Dedifferentiated amniotic fluid mesenchymal stem cell (primary cell): Measurements from ENCODE around the gene ATP10A.
"Not testable (repeated sequence)": the region's sequence is repeated elsewhere in the genome, so short reads cannot be mapped to it uniquely, and the experiment has no call there.

ENCODE experiments used
- DNase-seq: peaks from one replicate; pipeline ENCODE4 v3.0.0-alpha.2; 2016; ENCODE audit errors: extremely low spot score

Gene ATP10A

GRCh38 chr15:25774871-25775270, 88.3 kb downstream of the ATP10A start:
- no peak for DNase-seq

DNA sequence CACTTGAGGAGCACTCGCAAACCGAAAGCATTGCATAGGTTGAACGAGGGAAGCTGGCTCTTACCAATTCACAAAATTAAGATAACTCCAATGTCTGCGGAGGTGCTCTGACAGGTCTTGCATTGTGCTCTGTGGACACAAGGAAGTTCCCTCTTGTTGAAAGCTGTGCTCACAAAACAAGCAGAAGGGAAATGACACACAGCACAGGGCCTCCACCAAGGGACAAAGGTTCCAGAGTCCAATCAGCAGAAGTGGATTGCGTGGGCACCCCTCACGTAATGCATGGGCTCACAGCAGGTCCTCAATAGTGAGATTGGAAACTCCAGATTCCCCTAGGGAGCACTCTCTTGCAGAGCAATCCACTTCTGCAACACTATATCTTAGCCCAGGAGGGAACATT, 89.9 kb downstream of the ATP10A start:
- no peak for DNase-seq

GRCh38 chr15:25772500-25772899, 90.6 kb downstream of the ATP10A start:
- DNase-seq, result no peak

- not testable (repeated sequence) for DNase-seq
These were observed 91.4 kb downstream of the ATP10A start for GRCh38 chr15:25771736-25772135.

- DNase-seq, result no peak
These were observed 91.8 kb downstream of the ATP10A start for GRCh38 chr15:25771338-25771706.

- DNase-seq, result no peak
These were observed 92.3 kb downstream of the ATP10A start for GRCh38 chr15:25770618-25771337.

- DNase-seq, result no peak
These were observed 93.1 kb downstream of the ATP10A start for GRCh38 chr15:25770031-25770430.

DNA sequence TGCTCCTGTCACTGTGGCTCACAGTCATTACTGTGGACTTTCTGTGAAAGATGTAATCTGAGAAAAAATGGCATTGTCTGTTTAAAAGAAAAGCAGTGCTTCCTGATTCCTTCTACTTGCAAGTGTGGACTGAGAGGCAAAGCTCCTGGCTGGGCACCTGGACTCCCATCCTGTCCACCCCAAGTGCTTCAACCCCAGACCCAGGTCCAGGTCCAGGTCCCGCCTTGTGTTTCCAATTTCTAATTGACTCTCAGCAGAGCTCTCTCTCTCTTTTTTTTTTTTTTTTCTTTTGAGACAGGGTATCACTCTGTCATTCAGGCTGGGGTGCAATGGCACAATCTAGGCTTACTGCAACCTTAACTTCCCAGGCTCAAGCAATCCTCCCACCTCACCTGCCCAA, 94.9 kb downstream of the ATP10A start:
- no peak for DNase-seq

DNA sequence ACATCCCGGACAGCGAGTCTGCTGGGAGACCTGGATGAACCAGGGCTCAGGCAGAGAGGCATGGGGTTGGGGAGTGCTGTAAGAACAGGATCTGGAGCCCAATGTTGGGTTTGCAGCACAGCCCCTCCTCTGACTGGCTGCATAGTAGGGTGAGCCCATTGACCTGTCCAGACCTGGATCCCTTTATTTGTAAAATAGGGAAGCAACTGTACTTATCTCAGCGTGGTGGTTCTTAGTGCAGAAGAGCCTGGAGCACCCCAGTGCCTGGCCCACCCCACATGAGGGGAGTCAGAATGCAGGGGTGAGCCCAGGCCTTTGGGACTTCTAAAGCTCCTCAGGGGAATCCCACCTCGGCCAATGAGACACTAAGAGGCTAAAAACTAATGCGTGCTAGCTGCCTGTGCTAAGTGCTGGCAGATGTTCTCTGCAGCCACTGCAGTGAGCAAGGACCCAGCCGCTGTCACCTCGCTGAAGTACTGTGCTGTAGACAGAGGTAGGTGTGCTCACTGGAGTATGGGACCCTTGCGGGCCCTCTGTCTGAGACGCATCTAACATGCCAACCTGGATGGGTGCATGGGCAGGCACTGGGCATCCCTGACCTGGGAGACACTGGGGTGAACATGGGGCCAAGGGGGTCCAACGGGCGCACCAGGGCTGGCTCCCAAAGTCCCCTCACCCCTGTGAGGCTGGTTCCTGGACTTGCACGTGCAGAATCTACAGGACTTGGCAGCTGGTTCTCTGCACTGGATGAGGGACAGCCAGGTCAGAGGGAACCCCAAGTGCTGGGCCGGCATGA, 95.6 kb downstream of the ATP10A start:
- DNase-seq, result no peak

- DNase-seq, result no peak
These were observed 96.7 kb downstream of the ATP10A start for GRCh38 chr15:25766417-25766816.

DNA sequence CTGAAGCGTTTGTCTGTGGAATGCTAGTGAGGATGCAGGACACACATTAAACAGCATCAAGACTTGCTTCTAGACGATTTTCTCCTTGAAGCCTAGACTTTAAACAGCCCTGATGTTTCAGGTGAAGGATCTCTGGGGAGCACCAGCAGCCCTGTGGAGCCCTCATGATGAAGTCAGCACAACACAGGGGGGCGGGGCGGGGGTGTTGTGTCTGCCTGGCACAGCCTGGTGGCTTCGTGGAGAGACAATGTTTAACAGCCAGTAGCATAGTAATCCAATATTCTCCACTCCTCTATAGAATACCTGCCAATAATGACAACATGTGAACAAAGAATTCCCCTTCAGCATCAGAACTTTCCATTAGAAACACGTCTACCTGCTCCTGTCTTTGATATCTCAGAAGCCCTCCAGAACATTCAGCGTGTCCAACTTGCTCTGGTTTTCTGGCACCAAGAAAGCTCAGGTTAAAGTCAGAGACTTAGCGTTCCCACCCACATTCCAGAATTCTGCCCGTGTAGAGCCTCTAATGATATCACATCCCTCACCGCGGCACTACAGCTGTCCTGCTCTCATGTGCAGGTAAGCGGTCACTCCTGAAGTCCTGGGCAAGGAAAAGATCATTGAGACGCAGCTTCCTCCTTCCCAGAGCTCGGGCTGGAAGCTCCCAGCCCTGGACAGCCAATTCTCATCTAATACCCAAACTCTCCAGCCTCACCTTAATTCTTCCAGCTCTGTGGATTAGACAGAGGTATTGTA, 98.0 kb downstream of the ATP10A start:
- no peak for DNase-seq

DNA sequence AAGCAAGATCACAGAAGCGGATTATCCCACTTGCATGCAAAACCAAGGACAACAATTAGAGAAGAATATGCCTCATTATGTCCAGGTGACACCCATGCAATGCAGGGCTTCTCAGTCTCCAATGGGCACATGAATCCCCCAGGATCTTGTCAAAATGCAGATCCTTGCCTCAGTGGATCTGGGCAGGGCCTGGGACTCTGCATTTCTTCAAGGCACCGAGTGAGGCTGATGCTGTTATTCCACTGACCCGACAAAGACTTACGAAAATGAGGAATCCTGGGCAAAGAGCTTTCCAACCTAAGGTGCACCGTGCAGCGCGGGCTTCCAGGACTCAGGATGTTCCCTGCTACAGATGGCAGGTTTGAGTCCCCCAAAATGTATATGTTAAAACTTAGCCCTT, 99.2 kb downstream of the ATP10A start:
- no peak for DNase-seq

DNA sequence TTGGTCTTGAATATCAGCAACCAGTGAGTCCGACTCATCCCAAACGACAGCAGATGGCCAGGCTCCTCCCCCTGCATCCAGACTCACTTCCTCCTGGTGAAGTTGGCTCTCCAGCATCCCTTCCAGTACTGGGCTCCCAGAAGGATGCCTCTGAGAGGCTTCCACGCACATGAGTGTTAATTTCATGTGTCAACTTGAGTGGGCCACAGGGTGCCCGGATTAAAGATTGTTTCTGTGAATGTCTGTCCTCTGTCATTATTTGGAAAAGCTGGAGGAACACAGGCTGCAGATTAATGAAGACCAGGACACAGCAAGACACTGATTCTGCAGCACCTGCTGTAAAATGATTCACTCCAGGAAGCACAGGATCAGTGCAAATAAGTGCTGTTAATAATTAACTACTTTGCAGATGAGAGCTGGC, 99.8 kb downstream of the ATP10A start:
- no peak for DNase-seq

- no peak for DNase-seq
These were observed 101.0 kb downstream of the ATP10A start for GRCh38 chr15:25761971-25762662.

DNA sequence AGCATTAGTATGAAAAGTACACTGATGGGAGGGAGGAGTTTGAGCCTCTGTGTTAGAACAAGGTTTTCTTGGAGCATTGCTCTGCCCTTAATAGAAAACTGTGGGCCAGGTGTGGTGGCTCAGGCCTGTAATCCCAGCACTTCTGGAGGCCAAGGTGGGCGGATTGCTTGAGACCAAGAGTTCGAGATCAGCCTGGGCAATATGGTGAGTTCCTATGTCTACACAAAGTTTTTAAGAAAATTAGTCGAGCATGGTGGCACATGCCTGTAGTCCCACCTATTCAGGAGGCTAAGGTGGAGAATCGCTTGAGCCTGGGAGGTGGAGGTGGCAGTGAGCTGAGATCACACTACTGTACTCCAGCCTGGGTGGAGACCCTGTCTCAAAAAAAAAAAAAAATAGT, 103.7 kb downstream of the ATP10A start:
- no peak for DNase-seq

DNA sequence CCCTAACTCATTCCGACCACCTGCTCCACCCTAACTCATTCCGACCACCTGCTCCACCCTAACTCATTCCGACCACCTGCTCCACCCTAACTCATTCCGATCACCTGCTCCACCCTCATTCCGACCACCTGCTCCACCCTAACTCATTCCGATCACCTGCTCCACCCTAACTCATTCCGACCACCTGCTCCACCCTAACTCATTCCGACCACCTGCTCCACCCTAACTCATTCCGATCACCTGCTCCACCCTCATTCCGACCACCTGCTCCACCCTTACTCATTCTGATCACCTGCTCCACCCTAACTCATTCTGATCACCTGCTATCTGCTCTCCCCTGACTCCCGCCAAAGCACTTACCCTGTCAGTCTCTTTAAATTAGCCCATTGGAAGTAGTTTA, 104.5 kb downstream of the ATP10A start:
- DNase-seq, result not testable (repeated sequence)

DNA sequence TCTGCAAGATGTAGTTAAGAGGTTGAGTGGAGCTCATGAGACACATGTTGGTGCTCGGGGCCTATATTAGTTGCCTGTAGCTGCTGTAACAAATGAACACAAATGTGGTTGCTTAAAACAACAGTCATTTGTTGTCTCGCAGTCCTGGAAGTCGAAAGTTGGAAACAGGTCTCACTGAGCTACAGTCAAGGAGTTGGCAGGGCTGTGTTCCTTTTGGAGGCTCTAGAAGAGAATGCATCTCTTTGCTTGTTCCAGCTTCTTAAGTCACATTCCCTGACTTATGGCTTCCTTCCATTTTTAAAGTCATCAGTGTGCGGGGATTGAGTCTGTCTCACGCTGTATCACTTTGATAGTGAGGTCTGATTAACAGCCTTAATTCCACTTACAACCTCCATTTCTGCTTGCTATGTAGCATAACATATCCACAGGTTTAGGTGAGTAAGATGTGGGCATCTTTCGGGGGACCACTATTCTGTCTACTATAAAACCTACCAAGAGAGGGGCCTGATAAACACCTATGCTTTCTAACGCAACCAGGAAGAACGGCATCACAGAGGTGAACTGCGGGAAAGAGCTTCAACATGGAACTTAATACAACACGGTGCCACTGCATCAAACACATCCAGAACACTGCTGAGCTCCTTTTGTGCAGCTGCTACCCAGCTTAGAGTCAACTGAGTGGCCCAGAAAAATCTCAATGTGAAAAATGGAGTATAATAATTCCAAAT, 119.4 kb downstream of the ATP10A start:
- no peak for DNase-seq

DNA sequence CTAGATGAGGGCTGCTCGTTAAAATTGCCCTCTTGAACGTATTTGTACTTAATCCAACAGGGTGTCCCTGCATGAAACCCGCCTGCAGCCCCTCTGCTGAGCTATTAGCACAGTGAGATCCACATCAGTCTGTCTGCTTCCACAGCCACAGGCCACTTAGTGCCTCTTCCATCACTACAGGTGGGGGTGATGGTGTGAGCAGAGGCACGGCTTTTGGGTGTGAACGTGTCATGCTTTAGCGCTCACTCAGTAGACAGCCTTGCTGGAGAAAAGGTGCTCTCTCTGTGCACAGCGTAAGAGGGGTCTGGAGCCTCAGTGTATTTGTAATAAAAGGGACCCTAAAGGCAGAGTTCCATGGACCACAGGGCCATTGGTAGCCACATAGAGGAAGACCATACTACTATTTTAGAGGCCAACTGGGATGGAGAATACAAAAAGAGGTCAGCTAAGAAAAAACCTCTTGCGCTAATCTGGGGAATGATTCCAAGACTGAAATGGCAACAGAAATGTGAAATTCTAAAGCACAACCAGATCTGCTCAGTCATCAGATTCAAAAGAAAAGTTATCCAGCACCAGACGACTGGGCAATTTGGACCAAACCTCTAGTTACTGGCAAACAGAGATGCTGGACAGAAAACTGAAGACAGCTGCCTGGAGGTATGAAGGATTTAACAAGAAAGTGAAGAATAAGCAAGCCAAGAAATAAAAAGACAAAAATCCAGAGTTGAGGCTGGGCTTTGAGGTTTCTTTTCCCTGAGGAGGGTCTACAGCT, 120.2 kb downstream of the ATP10A start:
- no peak for DNase-seq

DNA sequence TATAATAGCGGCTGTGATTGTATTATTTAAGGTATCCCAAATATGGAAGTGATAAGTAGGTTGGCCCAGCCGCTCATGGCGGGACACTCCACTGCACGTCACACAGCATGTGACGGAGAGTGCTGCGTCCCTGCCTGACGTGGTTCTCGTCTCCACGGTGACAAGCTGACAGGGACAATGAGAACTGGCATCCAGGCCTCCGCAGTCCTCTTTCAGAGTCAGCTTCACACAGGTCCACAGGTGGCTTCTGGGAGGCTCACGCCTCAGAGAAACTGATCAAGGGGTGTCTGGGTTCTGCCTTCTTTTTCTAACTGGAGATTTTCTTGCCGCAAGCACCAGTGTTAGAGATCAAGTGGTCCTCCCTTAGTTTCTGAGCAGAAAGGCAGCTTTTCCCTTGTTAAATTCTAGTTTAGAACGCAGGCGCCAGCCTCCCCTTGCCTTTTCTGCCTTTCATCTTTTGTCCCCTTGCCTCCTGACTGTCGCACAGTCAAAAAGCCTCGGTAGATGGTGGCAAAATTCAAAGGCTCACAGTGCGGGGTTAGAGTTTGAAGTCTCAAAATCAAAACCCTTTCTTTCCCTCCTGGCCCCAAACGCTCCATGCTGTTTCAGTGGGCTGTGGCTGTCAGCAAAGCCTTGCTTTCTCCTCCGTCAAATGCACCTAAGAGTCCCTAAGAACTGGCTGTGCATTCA, 120.9 kb downstream of the ATP10A start:
- DNase-seq, result no peak

- DNase-seq, result no peak
These were observed 121.9 kb downstream of the ATP10A start for GRCh38 chr15:25741256-25741580.
